ENCODE measurements around the gene NPTXR. TPM values are rescaled to one million over a fixed set of nuclear protein-coding genes. Genes with fewer than 3 reads are reported as not detected.

The NPTXR gene
- 0.58 and 2.5 TPM in 2 replicates for total RNA-seq

GRCh38 chr22:38843657-38844314 is at the start of gene NPTXR:
Gene NPTXR (minus strand): TSS chr22:38844028.

DNA sequence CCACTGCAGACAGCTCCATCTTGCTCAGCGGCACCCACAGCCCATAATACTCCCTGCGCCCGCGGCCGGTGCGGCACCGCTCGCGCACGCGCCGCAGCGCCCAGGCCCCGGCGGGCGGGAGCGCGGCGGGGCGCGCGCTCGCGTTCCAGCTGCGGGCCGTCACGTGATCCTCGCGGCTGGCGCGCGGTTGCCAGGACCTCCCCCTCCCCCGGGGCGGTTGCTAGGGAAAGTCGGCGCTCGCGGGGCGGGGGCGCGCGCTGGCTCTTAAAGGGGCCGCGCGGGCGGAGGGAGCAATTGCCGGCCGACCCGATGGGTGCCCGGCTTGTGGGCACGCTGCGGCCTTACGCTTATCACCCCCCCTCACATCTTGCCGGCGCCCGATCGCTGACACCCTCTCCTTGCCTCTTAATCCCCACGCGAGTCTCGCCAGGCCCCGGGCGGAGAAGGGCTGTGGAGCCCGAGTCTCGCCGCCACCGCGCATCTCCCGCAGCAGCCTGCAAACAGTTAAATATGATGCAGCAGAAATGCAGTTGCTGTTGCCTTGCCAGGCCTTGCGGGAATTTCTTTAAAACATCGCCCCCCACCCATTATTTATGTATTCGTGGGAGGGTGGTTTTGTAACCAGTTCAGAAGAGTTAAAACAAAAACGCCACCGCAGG is 28.5 kb upstream of the NPTXR start, which contains the start of gene CBX6:
TSS of gene CBX6 (minus strand) at position 45 of the 659 bp plus-strand sequence. CDS start at position 19, 26 bp downstream.

DNA sequence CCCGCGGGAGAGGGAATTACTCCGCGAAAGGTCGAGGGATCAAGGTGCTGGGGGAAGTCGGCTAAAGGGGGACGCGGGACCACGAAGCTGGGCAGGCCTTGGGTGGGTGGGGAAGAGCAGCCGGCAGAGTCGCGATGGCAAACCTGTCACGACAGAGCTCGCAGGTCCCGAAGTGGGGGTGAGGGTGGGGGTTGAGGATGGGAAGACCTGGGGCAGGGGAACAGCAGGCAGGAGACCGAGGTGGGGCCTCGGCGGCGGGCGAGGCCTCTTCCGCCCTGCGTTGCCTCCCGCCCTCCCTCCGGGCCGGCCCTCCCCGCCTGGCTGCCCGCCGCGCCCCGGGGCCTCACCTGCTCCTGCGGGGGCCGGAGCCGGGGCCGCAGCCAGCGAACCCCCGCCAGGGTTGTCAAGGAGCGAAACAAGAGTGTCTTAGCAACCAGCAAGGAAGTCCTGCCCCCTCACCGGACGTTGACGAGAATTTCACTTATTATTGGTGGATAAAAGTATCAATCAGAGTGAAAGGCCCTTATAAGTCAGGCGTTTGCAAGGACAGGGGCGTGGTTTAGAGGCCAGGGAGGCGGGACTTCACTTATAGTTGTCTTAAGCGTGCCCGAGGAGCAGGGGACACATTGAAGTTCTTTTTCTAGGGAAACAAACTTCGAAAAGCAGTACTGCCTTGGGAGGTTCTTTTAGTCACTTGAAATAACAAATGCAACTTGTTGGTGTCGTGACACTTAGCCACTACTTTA is 49.9 kb downstream of the NPTXR start, which contains the start of gene DNAL4:
TSS of gene DNAL4 (minus strand) at position 423 of the 746 bp plus-strand sequence. CDS start 11,412 bp downstream, outside the sequence.

Other genes with a start within 250 kb of the NPTXR start
- gene FAM227A, start 187.6 kb downstream of the NPTXR start, total RNA-seq, result 1.3 and 1.7 TPM in 2 replicates
- gene CBY1, start 187.4 kb downstream of the NPTXR start, total RNA-seq, result 17.8 and 30.7 TPM in 2 replicates
- gene TOMM22, start 162.1 kb downstream of the NPTXR start, total RNA-seq, result 62.9 and 118 TPM in 2 replicates
- gene JOSD1, start 143.1 kb downstream of the NPTXR start, total RNA-seq, result 55.4 and 74.7 TPM in 2 replicates
- 27.2 and 28.5 TPM in 2 replicates for gene GTPBP1, start 138.1 kb downstream of the NPTXR start, total RNA-seq
- 65.6 and 69.1 TPM in 2 replicates for gene SUN2, start 88.0 kb downstream of the NPTXR start, total RNA-seq
- gene DNAL4, start 49.9 kb downstream of the NPTXR start, total RNA-seq, result 8.8 and 19.7 TPM in 2 replicates
- 42.0 and 60.4 TPM in 2 replicates for gene CBX6, start 28.2 kb upstream of the NPTXR start, total RNA-seq
- not detected in 2 replicates for gene APOBEC3A, start 113.6 kb upstream of the NPTXR start, total RNA-seq
- 0.56 and 13.0 TPM in 2 replicates for gene APOBEC3B, start 138.3 kb upstream of the NPTXR start, total RNA-seq
- gene APOBEC3C, start 170.2 kb upstream of the NPTXR start, total RNA-seq, result 7.0 and 11.3 TPM in 2 replicates
- 1.3 and 1.7 TPM in 2 replicates for gene APOBEC3D, start 177.1 kb upstream of the NPTXR start, total RNA-seq
- gene APOBEC3F, start 196.8 kb upstream of the NPTXR start, total RNA-seq, result 5.4 and 6.8 TPM in 2 replicates
- 10.9 and 16.6 TPM in 2 replicates for gene APOBEC3G, start 233.2 kb upstream of the NPTXR start, total RNA-seq